Measurements from ENCODE around the gene SMO. TPM values are rescaled to one million over a fixed set of nuclear protein-coding genes. Genes with fewer than 3 reads are reported as not detected.

Gene SMO
- total RNA-seq, 2 experiments from 2014 or later = not detected

DNA sequence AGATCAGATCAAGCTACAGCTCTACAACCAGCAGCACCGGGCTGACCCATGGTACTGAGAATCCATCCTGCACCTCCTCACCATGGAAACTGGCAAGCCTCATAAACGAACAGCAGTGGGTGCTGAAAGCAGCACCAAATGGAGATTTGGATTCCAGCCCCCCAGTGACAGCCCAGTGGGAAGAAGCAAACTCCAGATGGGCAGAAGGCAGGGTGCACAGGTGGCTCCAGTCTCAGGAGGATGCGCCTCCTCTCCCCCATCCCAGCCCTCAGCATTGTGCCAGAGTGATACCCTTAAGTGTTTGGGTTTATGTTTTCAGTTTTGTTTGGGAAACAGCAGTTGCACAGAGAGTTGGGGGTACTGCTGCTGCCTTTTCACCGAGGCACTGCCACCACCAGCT is 20.6 kb upstream of the SMO start:
- intact Hi-C loops (cut with DNase I, micrococcal nuclease) = no loop called here
- ChIA-PET CTCF (no interaction called here), POLR2A (interaction anchor here (1.4 kb wide), 1 partner anchor 21 kb away, joined by 4 read pairs; the partner anchor contains the start of gene SMO)
- peaks cover 9% of the 10 kb centered on the region for H3K36me3 Mint-ChIP-seq (ENCODE audit: low read depth)
- H3K9me3 Mint-ChIP-seq = no peaks in the 10 kb centered on the region
- peaks cover 7% of the 10 kb centered on the region for H3K27me3 Mint-ChIP-seq
- H3K4me1 Mint-ChIP-seq (ENCODE audit: low read depth) = peaks cover 19% of the 10 kb centered on the region
- DNase-seq (no peak), ATAC-seq (ENCODE audit: poor library complexity) (no peak)
- H3K4me1 ChIP-seq (ENCODE audit: insufficient read depth, low read length) = peaks cover 13% of the 10 kb centered on the region
- no peak overlapping the region for H3K27ac Mint-ChIP-seq
- H3K4me3 Mint-ChIP-seq = peak overlapping the region; percentile 78
- H3K36me3 ChIP-seq (ENCODE audit: insufficient read depth, low read length) = no peaks in the 10 kb centered on the region
- H3K4me3 ChIP-seq (ENCODE audit: low read length) = no peak overlapping the region
- no peak for TF ChIP-seq CTCF (IDR thresholded peaks at IDR 0.05)
- no peaks in the 10 kb centered on the region for H3K27me3 ChIP-seq (ENCODE audit: control insufficient read depth in 1 of 2, insufficient read depth in 2 of 2, low read length in 2 of 2)
- H3K27ac ChIP-seq (ENCODE audit: low read depth in 1 of 2, low read length in 2 of 2) = no peak overlapping the region
- H3K9me3 ChIP-seq (ENCODE audit: control insufficient read depth in 1 of 2, insufficient read depth in 1 of 2, low read length in 2 of 2) = no peaks in the 10 kb centered on the region

DNA sequence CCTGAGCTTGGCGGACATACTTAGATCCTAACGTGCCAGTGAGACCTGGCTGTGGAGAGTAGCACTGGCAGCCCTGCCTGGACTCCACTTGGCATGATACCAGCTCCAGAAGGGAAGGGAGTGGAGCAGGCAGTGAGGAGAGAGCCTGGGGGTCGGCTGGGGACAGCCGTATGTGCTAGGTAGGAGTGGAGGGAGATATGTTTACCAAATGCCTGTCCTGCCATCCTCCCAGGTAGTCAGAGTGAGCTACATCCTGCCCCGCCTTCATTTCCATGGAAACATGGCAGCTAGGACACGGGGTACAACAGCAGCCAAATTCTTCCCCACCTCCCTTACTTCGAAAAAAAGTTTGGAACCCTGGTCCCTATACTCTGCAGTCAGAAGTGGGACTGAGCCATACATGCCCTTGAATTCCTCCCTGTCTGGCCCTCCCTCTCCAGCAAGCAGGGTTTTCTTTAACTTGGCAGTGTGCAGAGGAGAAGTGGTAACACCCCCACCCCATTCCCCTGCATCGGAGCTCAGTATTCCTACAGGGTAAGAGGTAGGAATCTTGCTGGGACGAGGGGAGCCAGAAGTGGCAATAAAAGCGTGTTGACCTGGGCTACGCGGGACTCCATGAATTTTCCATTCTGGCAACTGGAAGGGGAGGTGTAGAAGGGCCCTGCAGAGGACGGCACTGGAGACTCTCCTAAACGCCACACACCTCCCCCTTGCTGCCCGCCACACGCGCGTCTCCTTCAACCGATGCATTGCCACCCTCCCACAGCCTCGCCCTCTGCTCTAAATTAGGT is 20.0 kb upstream of the SMO start:
- Histone ChIP-seq H3K27ac (ENCODE audit: low read depth in 1 of 2, low read length in 2 of 2) (no peak overlapping the region), H3K9me3 (ENCODE audit: control insufficient read depth in 1 of 2, insufficient read depth in 1 of 2, low read length in 2 of 2) (no peaks in the 10 kb centered on the region), H3K4me3 (ENCODE audit: low read length) (no peak overlapping the region), H3K27me3 (ENCODE audit: control insufficient read depth in 1 of 2, insufficient read depth in 2 of 2, low read length in 2 of 2) (no peaks in the 10 kb centered on the region), H3K36me3 (ENCODE audit: insufficient read depth, low read length) (no peaks in the 10 kb centered on the region), H3K4me1 (ENCODE audit: insufficient read depth, low read length) (peaks cover 13% of the 10 kb centered on the region)
- Mint-ChIP-seq H3K4me1 (ENCODE audit: low read depth) (peaks cover 19% of the 10 kb centered on the region), H3K36me3 (ENCODE audit: low read depth) (peaks cover 9% of the 10 kb centered on the region), H3K9me3 (no peaks in the 10 kb centered on the region), H3K27me3 (peaks cover 7% of the 10 kb centered on the region), H3K4me3 (peak overlapping the region; percentile 78), H3K27ac (no peak overlapping the region)
- ATAC-seq (ENCODE audit: poor library complexity) = no peak
- no peak for DNase-seq
- no peak for TF ChIP-seq CTCF (IDR thresholded peaks at IDR 0.05)
- ChIA-PET POLR2A (interaction anchor here (0.6 kb wide), 1 partner anchor 26 kb away, joined by 3 read pairs; no protein-coding TSS in a partner anchor), CTCF (interaction anchor here (0.5 kb wide), 1 partner anchor 12 kb away, joined by 4 read pairs; no protein-coding TSS in a partner anchor)
- intact Hi-C loops (cut with DNase I, micrococcal nuclease) = no loop called here

DNA sequence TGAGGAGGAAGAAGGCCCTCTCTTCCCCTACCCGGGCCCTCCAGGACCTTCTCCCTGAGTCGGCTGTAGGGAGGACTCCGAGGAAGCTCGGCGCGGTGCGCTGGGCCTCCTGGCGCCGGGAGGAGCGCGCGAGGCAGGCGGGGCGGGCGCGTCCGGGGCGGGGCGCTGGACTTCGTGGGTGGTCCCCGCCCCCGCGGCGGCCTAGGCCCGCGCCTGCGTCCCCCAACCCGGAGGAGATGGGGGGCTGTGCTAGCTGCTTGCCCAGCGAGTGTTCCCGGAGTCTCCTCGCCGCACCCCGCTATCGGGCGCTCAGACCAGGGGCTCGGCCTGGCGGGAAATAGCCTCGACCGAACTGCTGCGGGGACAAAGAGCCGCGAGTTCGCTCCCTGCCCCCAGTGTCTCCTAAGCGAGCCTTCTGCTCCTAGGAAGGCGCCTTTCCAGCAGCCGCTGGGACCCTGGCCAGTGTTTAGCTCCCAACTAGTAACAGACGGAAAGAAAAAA is 19.2 kb upstream of the SMO start:
- no peaks in the 10 kb centered on the region for H3K9me3 Mint-ChIP-seq
- peak overlapping the region; percentile 56 for H3K4me3 ChIP-seq (ENCODE audit: low read length)
- no peaks in the 10 kb centered on the region for H3K36me3 ChIP-seq (ENCODE audit: insufficient read depth, low read length)
- ChIA-PET POLR2A (interaction anchor here (0.6 to 0.9 kb wide), 4 partner anchors 20 to 589 kb away, joined by 3 read pairs; no protein-coding TSS in a partner anchor), CTCF (no interaction called here)
- ATAC-seq (ENCODE audit: poor library complexity) (peak; percentile 74), DNase-seq (peak in 9 of 14 experiments; percentile 16 to 52 (median 32))
- peak overlapping the region; percentile 83 for H3K4me3 Mint-ChIP-seq
- no peak overlapping the region for H3K27ac Mint-ChIP-seq
- H3K9me3 ChIP-seq (ENCODE audit: control insufficient read depth in 1 of 2, insufficient read depth in 1 of 2, low read length in 2 of 2) = no peaks in the 10 kb centered on the region
- intact Hi-C loops (cut with DNase I, micrococcal nuclease) = no loop called here
- TF ChIP-seq CTCF (IDR thresholded peaks at IDR 0.05) = no peak
- peaks cover 19% of the 10 kb centered on the region for H3K4me1 Mint-ChIP-seq (ENCODE audit: low read depth)
- H3K36me3 Mint-ChIP-seq (ENCODE audit: low read depth) = peaks cover 9% of the 10 kb centered on the region
- peaks cover 7% of the 10 kb centered on the region for H3K27me3 Mint-ChIP-seq
- no peak overlapping the region for H3K27ac ChIP-seq (ENCODE audit: low read depth in 1 of 2, low read length in 2 of 2)
- peaks cover 13% of the 10 kb centered on the region for H3K4me1 ChIP-seq (ENCODE audit: insufficient read depth, low read length)
- H3K27me3 ChIP-seq (ENCODE audit: control insufficient read depth in 1 of 2, insufficient read depth in 2 of 2, low read length in 2 of 2) = no peaks in the 10 kb centered on the region
